ENCODE data around the gene GNB1L. TPM values are rescaled to one million over a fixed set of nuclear protein-coding genes. Genes with fewer than 3 reads are reported as not detected.

Gene GNB1L, protein sequence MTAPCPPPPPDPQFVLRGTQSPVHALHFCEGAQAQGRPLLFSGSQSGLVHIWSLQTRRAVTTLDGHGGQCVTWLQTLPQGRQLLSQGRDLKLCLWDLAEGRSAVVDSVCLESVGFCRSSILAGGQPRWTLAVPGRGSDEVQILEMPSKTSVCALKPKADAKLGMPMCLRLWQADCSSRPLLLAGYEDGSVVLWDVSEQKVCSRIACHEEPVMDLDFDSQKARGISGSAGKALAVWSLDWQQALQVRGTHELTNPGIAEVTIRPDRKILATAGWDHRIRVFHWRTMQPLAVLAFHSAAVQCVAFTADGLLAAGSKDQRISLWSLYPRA
- 4.0 and 5.6 TPM in 2 replicates for total RNA-seq

DNA sequence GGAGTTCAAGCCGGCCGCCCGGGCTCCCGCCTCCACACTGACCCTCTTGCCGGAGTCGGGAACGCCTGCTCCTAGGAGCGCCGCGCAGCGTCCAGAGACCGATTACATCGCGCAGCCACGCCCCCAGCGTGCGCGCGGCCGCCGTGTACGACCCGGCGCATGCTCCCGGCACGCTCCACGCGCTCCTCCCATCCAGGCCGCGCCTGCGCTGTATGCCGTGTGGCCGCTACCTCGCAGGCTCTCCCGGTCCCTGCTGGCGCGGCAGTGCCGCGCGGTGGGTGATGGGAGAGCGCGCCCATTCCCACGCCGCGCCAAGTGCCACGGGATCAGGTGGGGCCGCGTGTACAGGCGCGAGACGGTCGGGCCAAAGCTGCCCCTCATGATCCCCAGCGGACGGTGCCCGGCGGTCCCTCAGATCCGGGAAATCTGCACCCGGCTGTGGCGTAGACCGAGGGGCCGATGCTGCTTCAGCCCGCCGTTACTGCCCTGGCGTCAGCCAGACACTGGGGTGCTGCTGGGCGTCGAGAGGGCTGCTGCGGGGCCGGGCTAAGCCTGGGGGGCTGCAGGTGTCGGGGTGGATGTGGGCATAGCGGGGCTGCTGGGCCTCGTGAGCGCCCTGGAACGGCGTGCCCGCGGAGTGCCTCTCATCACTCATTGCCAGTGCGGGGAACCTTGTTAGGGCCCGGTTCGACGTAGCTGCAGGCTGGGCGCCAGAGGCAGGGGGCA is at the start of gene GNB1L, which contains the start of gene RTL10:
Gene GNB1L, minus strand, starts transcription at position 97 of the 726 bp plus-strand sequence. CDS start 33,519 bp downstream, outside the sequence.
Gene RTL10, minus strand, starts transcription at position 97 of the 726 bp plus-strand sequence. CDS start 2,613 bp downstream, outside the sequence.
- DNase-seq (ENCODE audit: insufficient read length, low spot score, missing footprints) = peak; percentile 99
- Histone ChIP-seq H3K4me2 (ENCODE audit: insufficient read depth, low read length) (peak within 1 kb of the TSS; percentile 98), H3K9me3 (ENCODE audit: low read depth, low read length) (no peaks in the 10 kb centered on the region), H3K36me3 (ENCODE audit: insufficient read depth, low read length) (peaks cover 25% of the 10 kb centered on the region), H3K27me3 (ENCODE audit: insufficient read depth, low read length) (no peaks in the 10 kb centered on the region), H3K4me3 (ENCODE audit: insufficient read depth, low read length) (peak within 1 kb of the TSS; percentile 99), H4K20me1 (ENCODE audit: insufficient read depth, low read length) (peaks cover 26% of the 10 kb centered on the region), H3K27ac (ENCODE audit: low read depth, low read length) (peak within 1 kb of the TSS; percentile 92), H3K4me1 (ENCODE audit: insufficient read depth, low read length) (peaks cover 27% of the 10 kb centered on the region), H2AFZ (ENCODE audit: low read length) (peak within 1 kb of the TSS; percentile 92), H3K79me2 (ENCODE audit: insufficient read depth, low read length) (peaks cover 64% of the 10 kb centered on the region)
- TF ChIP-seq, protein P1, sequence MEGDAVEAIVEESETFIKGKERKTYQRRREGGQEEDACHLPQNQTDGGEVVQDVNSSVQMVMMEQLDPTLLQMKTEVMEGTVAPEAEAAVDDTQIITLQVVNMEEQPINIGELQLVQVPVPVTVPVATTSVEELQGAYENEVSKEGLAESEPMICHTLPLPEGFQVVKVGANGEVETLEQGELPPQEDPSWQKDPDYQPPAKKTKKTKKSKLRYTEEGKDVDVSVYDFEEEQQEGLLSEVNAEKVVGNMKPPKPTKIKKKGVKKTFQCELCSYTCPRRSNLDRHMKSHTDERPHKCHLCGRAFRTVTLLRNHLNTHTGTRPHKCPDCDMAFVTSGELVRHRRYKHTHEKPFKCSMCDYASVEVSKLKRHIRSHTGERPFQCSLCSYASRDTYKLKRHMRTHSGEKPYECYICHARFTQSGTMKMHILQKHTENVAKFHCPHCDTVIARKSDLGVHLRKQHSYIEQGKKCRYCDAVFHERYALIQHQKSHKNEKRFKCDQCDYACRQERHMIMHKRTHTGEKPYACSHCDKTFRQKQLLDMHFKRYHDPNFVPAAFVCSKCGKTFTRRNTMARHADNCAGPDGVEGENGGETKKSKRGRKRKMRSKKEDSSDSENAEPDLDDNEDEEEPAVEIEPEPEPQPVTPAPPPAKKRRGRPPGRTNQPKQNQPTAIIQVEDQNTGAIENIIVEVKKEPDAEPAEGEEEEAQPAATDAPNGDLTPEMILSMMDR (IDR thresholded peaks at IDR 0.05; ENCODE audit: extremely low read depth, low read depth, low read length) = no peak

DNA sequence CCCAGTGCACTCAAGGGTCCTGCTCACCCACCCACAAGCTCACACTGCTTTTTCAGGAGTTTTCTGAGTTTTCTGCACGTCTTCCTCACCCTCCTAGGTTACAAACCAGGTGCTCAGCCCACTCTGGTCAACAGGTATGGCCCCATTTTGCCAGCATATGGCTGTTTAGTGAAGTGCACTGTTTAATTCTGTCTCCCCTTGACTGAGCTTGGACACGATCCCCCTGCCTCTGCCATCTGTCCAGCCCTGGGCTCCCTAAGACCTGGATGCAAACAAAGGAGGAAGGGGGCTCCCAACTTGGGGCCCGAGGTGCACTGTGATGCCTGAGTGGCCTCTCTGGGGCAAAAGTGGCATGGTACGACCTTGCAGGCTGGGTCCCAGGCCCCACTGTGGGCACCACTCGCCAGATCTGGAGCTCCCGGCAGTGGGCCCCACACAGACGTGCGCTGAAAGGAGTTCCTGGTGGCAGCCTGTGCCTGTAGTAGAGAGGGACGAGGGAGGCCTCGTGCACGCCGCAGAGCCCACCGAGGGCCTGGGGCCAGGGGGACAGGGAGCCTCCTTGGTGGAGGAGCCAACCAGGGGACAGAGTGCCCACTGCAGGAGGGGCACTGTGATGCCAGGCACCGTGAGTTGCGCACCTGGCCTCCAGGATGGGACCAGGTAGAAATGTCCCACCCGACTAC is 49.6 kb upstream of the GNB1L start:
- Histone ChIP-seq H2AFZ (ENCODE audit: low read length) (no peak overlapping the region), H3K4me3 (ENCODE audit: insufficient read depth, low read length) (no peak overlapping the region), H3K4me2 (ENCODE audit: insufficient read depth, low read length) (no peak overlapping the region), H3K27me3 (ENCODE audit: insufficient read depth, low read length) (no peaks in the 10 kb centered on the region), H4K20me1 (ENCODE audit: insufficient read depth, low read length) (no peaks in the 10 kb centered on the region), H3K27ac (ENCODE audit: low read depth, low read length) (no peak overlapping the region), H3K36me3 (ENCODE audit: insufficient read depth, low read length) (peaks cover 5% of the 10 kb centered on the region), H3K79me2 (ENCODE audit: insufficient read depth, low read length) (no peaks in the 10 kb centered on the region), H3K4me1 (ENCODE audit: insufficient read depth, low read length) (no peaks in the 10 kb centered on the region), H3K9me3 (ENCODE audit: low read depth, low read length) (no peaks in the 10 kb centered on the region)
- peak; percentile 45 for DNase-seq (ENCODE audit: insufficient read length, low spot score, missing footprints)
- TF ChIP-seq, protein P1 (IDR thresholded peaks at IDR 0.05; ENCODE audit: extremely low read depth, low read depth, low read length) = no peak

DNA sequence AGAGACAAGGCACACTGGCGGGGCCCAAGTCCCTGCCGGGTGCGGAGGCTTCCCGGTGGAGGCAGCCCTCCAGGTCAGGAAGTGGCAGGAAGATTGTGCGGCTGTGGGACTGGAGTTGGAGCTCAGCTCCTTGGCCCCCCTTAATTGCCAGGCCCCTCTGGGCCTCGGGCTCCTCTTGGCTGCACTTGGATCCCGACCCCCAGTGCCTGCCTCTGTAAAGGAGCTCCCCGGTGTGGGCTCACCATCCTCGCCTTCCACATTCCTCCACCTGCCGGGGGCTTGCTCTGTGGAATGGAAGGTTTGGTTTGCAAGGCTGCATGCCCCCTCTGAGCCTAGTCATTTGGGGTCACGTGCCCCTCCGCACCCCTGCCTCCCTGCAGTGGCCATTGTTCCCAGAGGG is 48.8 kb upstream of the GNB1L start:
- H2AFZ ChIP-seq (ENCODE audit: low read length) = no peak overlapping the region
- no peak overlapping the region for H3K27ac ChIP-seq (ENCODE audit: low read depth, low read length)
- H4K20me1 ChIP-seq (ENCODE audit: insufficient read depth, low read length) = no peaks in the 10 kb centered on the region
- no peaks in the 10 kb centered on the region for H3K9me3 ChIP-seq (ENCODE audit: low read depth, low read length)
- DNase-seq (ENCODE audit: insufficient read length, low spot score, missing footprints) = peak; percentile 17
- peaks cover 5% of the 10 kb centered on the region for H3K36me3 ChIP-seq (ENCODE audit: insufficient read depth, low read length)
- H3K79me2 ChIP-seq (ENCODE audit: insufficient read depth, low read length) = no peaks in the 10 kb centered on the region
- no peak overlapping the region for H3K4me3 ChIP-seq (ENCODE audit: insufficient read depth, low read length)
- no peak overlapping the region for H3K4me2 ChIP-seq (ENCODE audit: insufficient read depth, low read length)
- TF ChIP-seq, protein P1 (IDR thresholded peaks at IDR 0.05; ENCODE audit: extremely low read depth, low read depth, low read length) = no peak
- H3K4me1 ChIP-seq (ENCODE audit: insufficient read depth, low read length) = no peaks in the 10 kb centered on the region
- H3K27me3 ChIP-seq (ENCODE audit: insufficient read depth, low read length) = no peaks in the 10 kb centered on the region
